ENCODE data around the gene ARID5B. TPM values are rescaled to one million over a fixed set of nuclear protein-coding genes. Genes with fewer than 3 reads are reported as not detected.

The ARID5B gene
- total RNA-seq, 2 experiments from 2014 or later = 49.2 to 51.3 TPM

DNA sequence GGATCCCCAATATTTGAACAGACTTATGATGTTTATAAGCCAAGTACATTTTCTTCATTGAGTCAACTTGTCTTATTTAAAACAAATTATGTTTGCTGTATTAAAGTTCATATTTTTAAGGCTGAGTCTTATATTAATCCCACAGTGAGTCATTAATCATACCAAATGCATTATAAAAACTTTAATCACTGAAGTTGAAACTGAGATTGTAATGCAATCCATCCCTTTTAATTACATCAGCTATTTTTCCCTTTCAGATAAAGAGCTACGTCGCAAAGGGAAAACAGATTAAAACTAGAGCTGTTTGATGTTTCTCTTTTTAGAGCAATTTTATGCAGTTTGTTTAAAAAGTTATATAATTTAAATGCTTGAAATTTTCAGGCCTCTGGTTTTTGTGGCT lies 183.0 kb downstream of the ARID5B start:
- peaks cover 70% of the 10 kb centered on the region for H3K4me1 Mint-ChIP-seq (ENCODE audit: low read depth)
- ATAC-seq (ENCODE audit: poor library complexity) (no peak), DNase-seq (no peak)
- peaks cover 33% of the 10 kb centered on the region for H3K36me3 ChIP-seq (ENCODE audit: insufficient read depth, low read length)
- peak overlapping the region; percentile 82 for H3K27ac Mint-ChIP-seq
- peaks cover 56% of the 10 kb centered on the region for H3K36me3 Mint-ChIP-seq (ENCODE audit: low read depth)
- H3K27me3 ChIP-seq (ENCODE audit: control insufficient read depth in 1 of 2, insufficient read depth in 2 of 2, low read length in 2 of 2) = no peaks in the 10 kb centered on the region
- H3K27me3 Mint-ChIP-seq = no peaks in the 10 kb centered on the region
- no peak overlapping the region for H3K4me3 ChIP-seq (ENCODE audit: low read length)
- no peaks in the 10 kb centered on the region for H3K9me3 Mint-ChIP-seq
- H3K4me3 Mint-ChIP-seq = no peak overlapping the region
- peaks cover 28% of the 10 kb centered on the region for H3K4me1 ChIP-seq (ENCODE audit: insufficient read depth, low read length)
- intact Hi-C loops (cut with DNase I, micrococcal nuclease) = loop anchor here (5.0 to 10.0 kb wide), 2 partner anchors 42 to 50 kb away; no protein-coding TSS in a partner anchor
- TF ChIP-seq, protein P1, sequence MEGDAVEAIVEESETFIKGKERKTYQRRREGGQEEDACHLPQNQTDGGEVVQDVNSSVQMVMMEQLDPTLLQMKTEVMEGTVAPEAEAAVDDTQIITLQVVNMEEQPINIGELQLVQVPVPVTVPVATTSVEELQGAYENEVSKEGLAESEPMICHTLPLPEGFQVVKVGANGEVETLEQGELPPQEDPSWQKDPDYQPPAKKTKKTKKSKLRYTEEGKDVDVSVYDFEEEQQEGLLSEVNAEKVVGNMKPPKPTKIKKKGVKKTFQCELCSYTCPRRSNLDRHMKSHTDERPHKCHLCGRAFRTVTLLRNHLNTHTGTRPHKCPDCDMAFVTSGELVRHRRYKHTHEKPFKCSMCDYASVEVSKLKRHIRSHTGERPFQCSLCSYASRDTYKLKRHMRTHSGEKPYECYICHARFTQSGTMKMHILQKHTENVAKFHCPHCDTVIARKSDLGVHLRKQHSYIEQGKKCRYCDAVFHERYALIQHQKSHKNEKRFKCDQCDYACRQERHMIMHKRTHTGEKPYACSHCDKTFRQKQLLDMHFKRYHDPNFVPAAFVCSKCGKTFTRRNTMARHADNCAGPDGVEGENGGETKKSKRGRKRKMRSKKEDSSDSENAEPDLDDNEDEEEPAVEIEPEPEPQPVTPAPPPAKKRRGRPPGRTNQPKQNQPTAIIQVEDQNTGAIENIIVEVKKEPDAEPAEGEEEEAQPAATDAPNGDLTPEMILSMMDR (IDR thresholded peaks at IDR 0.05) = no peak
- ChIA-PET POLR2A (interaction anchor here (0.9 to 1.2 kb wide), 3 partner anchors 29 to 45 kb away, joined by 3 to 4 read pairs (median 4); no protein-coding TSS in a partner anchor), CTCF (interaction anchor here (1.5 kb wide), 1 partner anchor 46 kb away, joined by 6 read pairs; no protein-coding TSS in a partner anchor)
- H3K9me3 ChIP-seq (ENCODE audit: control insufficient read depth in 1 of 2, insufficient read depth in 1 of 2, low read length in 2 of 2) = no peaks in the 10 kb centered on the region
- peak overlapping the region in 1 of 2 donors; percentile 80 for H3K27ac ChIP-seq (ENCODE audit: low read depth in 1 of 2, low read length in 2 of 2)

DNA sequence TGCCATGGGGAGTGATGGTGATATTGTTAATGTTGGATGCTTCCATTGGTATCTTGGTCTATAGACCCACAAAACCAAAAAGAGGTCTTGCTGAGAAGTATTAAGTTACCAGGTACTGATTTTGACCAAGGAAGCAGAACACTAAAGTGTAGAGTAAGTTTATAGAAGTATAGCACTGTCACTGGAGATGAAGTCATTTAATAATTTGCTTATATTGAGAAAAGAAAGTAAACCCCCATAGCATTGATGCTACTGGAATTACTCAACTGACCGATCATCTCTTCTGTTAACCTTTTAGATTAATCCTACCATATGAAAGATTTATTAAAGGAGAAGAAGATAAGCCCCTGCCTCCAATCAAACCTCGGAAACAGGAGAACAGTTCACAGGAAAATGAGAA lies 183.9 kb downstream of the ARID5B start:
- Histone ChIP-seq H3K9me3 (ENCODE audit: control insufficient read depth in 1 of 2, insufficient read depth in 1 of 2, low read length in 2 of 2) (no peaks in the 10 kb centered on the region), H3K36me3 (ENCODE audit: insufficient read depth, low read length) (peaks cover 41% of the 10 kb centered on the region), H3K27me3 (ENCODE audit: control insufficient read depth in 1 of 2, insufficient read depth in 2 of 2, low read length in 2 of 2) (no peaks in the 10 kb centered on the region), H3K27ac (ENCODE audit: low read depth in 1 of 2, low read length in 2 of 2) (no peak overlapping the region), H3K4me3 (ENCODE audit: low read length) (no peak overlapping the region), H3K4me1 (ENCODE audit: insufficient read depth, low read length) (peaks cover 23% of the 10 kb centered on the region)
- Mint-ChIP-seq H3K4me3 (no peak overlapping the region), H3K9me3 (no peaks in the 10 kb centered on the region), H3K4me1 (ENCODE audit: low read depth) (peaks cover 65% of the 10 kb centered on the region), H3K27ac (no peak overlapping the region), H3K36me3 (ENCODE audit: low read depth) (peaks cover 56% of the 10 kb centered on the region), H3K27me3 (no peaks in the 10 kb centered on the region)
- ChIA-PET POLR2A (interaction anchor here (1.2 kb wide), 1 partner anchor 30 kb away, joined by 4 read pairs; no protein-coding TSS in a partner anchor), CTCF (interaction anchor here (1.5 kb wide), 1 partner anchor 47 kb away, joined by 6 read pairs; no protein-coding TSS in a partner anchor)
- ATAC-seq (ENCODE audit: poor library complexity) (no peak), DNase-seq (no peak)
- intact Hi-C loops (cut with DNase I, micrococcal nuclease) = loop anchor here in 1 of 2 experiments (10.0 kb wide), 1 partner anchor 51 kb away; no protein-coding TSS in a partner anchor
- TF ChIP-seq, protein P1 (IDR thresholded peaks at IDR 0.05) = no peak

DNA sequence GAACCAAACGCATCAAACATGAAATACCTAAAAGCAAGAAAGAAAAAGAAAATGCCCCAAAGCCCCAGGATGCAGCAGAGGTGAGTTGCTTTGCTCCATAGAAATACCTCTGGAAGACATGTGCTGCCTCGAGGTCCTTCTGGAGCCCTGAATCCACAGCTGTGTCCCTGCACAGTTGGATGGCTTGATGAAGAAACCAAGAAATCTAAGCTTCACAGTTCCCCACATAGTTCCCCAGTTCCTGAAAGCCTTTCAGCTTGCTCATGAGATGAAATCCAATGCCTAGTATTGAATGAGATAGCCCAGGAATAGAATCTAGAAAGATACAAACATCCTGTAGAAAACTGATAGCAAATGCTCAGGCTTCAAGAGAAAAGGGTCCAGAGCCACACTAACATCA lies 184.3 kb downstream of the ARID5B start:
- Histone ChIP-seq H3K36me3 (ENCODE audit: insufficient read depth, low read length) (peaks cover 46% of the 10 kb centered on the region), H3K4me3 (ENCODE audit: low read length) (no peak overlapping the region), H3K27me3 (ENCODE audit: control insufficient read depth in 1 of 2, insufficient read depth in 2 of 2, low read length in 2 of 2) (no peaks in the 10 kb centered on the region), H3K9me3 (ENCODE audit: control insufficient read depth in 1 of 2, insufficient read depth in 1 of 2, low read length in 2 of 2) (no peaks in the 10 kb centered on the region), H3K4me1 (ENCODE audit: insufficient read depth, low read length) (peaks cover 21% of the 10 kb centered on the region), H3K27ac (ENCODE audit: low read depth in 1 of 2, low read length in 2 of 2) (no peak overlapping the region)
- CTCF ChIA-PET = no interaction called here
- Mint-ChIP-seq H3K27ac (no peak overlapping the region), H3K4me1 (ENCODE audit: low read depth) (peaks cover 63% of the 10 kb centered on the region), H3K27me3 (no peaks in the 10 kb centered on the region), H3K9me3 (no peaks in the 10 kb centered on the region), H3K36me3 (ENCODE audit: low read depth) (peaks cover 59% of the 10 kb centered on the region), H3K4me3 (no peak overlapping the region)
- ATAC-seq (ENCODE audit: poor library complexity) (no peak), DNase-seq (no peak)
- TF ChIP-seq, protein P1 (IDR thresholded peaks at IDR 0.05) = no peak
- intact Hi-C loops (cut with DNase I, micrococcal nuclease) = loop anchor here in 1 of 2 experiments (10.0 kb wide), 1 partner anchor 51 kb away; no protein-coding TSS in a partner anchor
- POLR2A ChIA-PET = no interaction called here
